WERI-Rb-1 (cell line): ENCODE data around the gene DDX56.

Source experiments
- DNase-seq: peaks from one replicate; pipeline ENCODE4 v3.0.0-alpha.2; 2020
- H3K27ac ChIP-seq: fragments of 250-450 bp; sonication (Bioruptor Pico); 2 replicates; pipeline ENCODE4 v1.5.1; 2020; ENCODE audit warnings: mild to moderate bottlenecking, moderate library complexity
- H3K27me3 ChIP-seq: fragments of 250-450 bp; sonication (Bioruptor Pico); 2 replicates; pipeline ENCODE4 v1.5.1; 2021; ENCODE audit warnings: mild to moderate bottlenecking, low read depth, moderate library complexity; ENCODE audit not compliant: insufficient read depth, severe bottlenecking
- H3K36me3 ChIP-seq: fragments of 250-450 bp; sonication (Bioruptor Pico); 2 replicates; pipeline ENCODE4 v1.5.1; 2020; ENCODE audit warnings: mild to moderate bottlenecking, moderate library complexity
- H3K4me3 ChIP-seq: 2 replicates; pipeline ENCODE4 v1.5.1; 2011; ENCODE audit warnings: low read depth, mild to moderate bottlenecking, control low read depth, low read length
- H3K9me3 ChIP-seq: fragments of 250-450 bp; sonication (Bioruptor Pico); 2 replicates; pipeline ENCODE4 v1.5.1; 2021; ENCODE audit warnings: mild to moderate bottlenecking, moderate library complexity; ENCODE audit not compliant: severe bottlenecking
- TF ChIP-seq, protein P1 (sequence below): IDR thresholded peaks from 2 replicates; pipeline ENCODE4 v1.5.1; 2011; ENCODE audit warnings: low read depth, mild to moderate bottlenecking, control low read depth, inconsistent platforms, low read length

The DDX56 gene

DNA sequence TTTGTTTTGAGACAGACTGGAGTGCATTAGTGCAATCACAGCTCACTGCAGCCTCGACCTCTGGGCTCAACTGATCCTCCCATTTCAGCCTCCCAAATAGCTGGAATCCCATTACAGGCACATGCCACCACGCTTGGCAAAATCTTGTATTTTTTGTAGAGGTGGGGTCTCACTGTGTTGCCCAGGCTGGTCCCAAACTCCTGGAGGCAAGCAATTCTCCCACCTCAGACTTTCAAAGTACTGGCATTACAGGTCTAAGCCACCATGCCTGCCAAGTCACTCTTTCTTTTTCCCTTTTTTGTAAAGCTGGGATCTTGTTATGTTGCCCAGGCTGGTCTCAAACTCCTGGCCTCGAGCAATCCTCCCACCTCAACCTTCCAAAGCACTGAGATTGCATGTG lies 24.3 kb downstream of the DDX56 start:
- DNase-seq: no peak
- Histone ChIP-seq H3K4me3 (no peak overlapping the region), H3K9me3 (no peaks in the 10 kb centered on the region), H3K27ac (no peak overlapping the region), H3K27me3 (no peaks in the 10 kb centered on the region), H3K36me3 (no peaks in the 10 kb centered on the region)
- TF ChIP-seq, protein P1, sequence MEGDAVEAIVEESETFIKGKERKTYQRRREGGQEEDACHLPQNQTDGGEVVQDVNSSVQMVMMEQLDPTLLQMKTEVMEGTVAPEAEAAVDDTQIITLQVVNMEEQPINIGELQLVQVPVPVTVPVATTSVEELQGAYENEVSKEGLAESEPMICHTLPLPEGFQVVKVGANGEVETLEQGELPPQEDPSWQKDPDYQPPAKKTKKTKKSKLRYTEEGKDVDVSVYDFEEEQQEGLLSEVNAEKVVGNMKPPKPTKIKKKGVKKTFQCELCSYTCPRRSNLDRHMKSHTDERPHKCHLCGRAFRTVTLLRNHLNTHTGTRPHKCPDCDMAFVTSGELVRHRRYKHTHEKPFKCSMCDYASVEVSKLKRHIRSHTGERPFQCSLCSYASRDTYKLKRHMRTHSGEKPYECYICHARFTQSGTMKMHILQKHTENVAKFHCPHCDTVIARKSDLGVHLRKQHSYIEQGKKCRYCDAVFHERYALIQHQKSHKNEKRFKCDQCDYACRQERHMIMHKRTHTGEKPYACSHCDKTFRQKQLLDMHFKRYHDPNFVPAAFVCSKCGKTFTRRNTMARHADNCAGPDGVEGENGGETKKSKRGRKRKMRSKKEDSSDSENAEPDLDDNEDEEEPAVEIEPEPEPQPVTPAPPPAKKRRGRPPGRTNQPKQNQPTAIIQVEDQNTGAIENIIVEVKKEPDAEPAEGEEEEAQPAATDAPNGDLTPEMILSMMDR: no peak

DNA sequence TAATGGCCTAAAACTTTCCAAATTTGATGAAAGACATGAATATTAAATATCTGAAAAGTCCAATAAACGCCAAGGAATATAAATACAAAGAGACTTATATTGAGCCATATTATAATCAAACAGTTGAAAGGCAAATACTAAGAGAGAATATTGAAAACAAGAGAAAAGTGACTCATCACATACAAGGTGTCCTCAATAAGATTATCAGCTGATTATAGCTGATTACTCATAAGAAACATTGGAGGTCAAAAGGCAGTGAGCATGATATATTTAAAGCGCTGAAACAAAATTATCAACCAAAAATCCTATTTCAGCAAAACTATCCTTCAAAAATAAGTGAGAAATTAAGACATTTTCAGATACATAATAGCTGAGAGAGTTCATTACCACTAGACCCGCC lies 24.8 kb downstream of the DDX56 start:
- TF ChIP-seq, protein P1: no peak
- Histone ChIP-seq H3K36me3 (no peaks in the 10 kb centered on the region), H3K27me3 (no peaks in the 10 kb centered on the region), H3K9me3 (no peaks in the 10 kb centered on the region), H3K4me3 (no peak overlapping the region), H3K27ac (no peak overlapping the region)
- no peak for DNase-seq

DNA sequence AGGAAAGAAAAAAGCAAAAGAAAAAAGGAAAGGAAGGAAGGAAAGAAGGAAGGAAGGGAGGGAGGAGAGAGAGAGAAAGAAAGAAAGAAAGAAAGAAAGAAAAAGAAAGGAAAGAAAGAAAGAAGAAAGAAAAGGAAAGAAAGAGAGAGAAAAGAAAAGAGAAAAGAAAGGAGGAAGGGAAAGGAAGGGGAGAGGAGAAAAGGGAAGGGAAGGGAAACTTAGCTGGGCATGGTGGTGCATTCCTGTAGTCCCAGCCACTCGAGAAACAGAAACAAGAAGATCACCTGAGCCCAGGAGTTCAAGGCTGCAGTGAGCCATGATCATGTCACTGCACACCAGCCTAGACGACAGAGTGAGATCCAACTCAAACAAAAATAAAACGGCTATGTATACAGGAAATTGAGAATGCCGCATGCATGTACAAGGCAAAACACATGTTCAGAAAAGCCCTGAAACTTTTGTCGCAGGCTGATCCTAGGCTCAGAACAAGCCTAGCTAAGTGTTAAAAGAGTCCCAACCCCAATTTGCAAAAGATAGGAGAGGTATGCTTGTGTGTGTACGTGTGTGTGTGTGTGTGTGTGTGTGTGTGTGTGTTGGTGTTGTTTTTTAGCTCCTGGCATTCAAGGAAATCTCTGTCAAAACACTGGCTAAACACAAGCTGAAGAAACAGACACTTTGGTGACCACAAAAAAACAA lies 26.0 kb downstream of the DDX56 start:
- Histone ChIP-seq H3K4me3 (no peak overlapping the region), H3K27ac (no peak overlapping the region), H3K9me3 (no peaks in the 10 kb centered on the region), H3K36me3 (no peaks in the 10 kb centered on the region), H3K27me3 (no peaks in the 10 kb centered on the region)
- TF ChIP-seq, protein P1: no peak
- no peak for DNase-seq

DNA sequence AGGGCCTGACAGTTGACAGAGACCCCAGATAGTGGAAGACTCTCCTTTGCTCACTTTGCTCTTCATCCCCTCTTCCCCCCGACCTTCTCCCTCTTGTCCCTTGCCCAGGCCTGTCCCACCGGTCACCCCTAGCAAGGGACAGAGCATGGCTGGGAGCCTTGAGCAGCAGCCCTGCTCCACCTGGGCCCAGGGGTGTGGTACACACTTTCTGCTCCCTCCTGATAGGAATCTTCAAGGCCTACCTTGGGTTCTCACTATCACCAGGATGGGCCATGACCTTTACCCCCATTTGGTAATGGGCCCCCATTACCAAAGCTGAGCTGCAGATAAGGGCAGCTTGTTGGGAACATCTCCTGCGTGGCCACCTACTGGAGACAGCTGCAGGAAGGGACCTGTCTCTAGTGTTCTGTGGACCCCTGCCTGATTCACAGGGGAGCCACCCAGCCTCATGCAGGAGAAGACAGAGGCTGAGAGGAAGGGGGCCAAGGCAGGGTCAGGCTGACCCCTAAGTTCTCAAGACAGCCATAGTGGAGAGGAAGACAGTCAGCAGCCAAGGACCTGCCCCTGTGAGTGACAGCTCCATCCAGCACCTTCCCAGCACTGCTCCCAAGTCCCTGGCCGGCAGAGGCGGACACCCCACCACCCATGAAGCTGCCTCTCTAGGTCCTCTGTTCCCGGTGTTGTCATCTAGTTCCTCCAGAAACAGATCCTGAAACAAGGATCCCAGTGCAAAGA lies 31.7 kb downstream of the DDX56 start:
- no peak overlapping the region for H3K4me3 ChIP-seq
- no peak overlapping the region for H3K27ac ChIP-seq
- TF ChIP-seq, protein P1: no peak
- no peak for DNase-seq
- no peaks in the 10 kb centered on the region for H3K27me3 ChIP-seq
- no peaks in the 10 kb centered on the region for H3K36me3 ChIP-seq
- no peaks in the 10 kb centered on the region for H3K9me3 ChIP-seq

DNA sequence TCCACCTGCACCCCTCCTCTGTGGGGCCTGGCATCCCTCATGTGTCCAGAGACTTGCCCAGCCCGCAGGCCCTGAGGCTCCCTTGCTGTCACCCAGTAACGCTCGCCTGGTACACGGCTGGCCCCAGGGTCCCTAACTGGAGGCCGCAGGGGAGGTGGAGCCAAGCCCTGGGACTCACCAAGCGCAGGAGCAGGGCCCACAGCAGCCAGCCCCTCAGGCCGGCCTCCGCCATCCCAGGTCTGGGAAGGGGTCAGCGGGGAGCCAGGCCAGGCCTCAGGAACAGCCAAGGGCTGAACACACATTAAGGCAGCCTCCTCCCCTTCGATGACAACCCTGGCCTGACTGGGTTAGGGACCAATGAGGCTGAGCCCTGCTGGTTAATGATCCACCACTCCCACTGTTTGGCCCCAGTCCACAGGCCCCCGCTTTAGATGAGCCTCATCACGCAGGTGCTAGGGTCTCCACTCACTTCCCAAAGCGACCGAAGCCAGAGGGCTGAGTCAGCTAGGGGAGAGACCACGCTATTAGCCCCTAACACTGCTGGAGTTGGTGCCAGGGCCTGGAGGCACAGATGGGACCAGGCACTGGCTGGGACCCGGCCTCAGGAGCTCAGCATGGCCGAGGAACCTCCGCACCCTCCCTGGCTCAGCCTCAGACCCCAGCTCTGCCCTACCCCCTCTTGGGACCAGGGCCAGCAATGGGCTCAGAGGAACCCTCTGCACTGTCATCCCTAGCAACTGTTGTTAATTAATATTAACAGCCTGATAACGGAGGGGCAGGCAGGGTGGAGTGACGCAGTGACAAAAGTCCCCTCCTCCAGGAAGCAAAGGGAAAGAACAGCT lies 32.5 kb downstream of the DDX56 start, which contains the start of gene NPC1L1:
Gene NPC1L1, minus strand, starts transcription at position 303 of the 842 bp plus-strand sequence. Its CDS starts 71 bp downstream, at position 232.
- no peaks in the 10 kb centered on the region for H3K9me3 ChIP-seq
- H3K4me3 ChIP-seq: no peak within 1 kb of the TSS
- DNase-seq: no peak
- TF ChIP-seq, protein P1: no peak
- H3K36me3 ChIP-seq: no peaks in the 10 kb centered on the region
- no peak within 1 kb of the TSS for H3K27ac ChIP-seq
- no peaks in the 10 kb centered on the region for H3K27me3 ChIP-seq
